Fibroblast of the conjunctiva (primary cell): Measurements from ENCODE around the gene PSME2.

Experiments used
- DNase-seq: peaks from one replicate; pipeline ENCODE4 v3.0.0-alpha.2; 2010; ENCODE audit warnings: low read depth

PSME2 gene

GRCh38 chr14:24093901-24094840 is 52.2 kb downstream of the PSME2 start, which contains the start of gene PCK2:
Gene PCK2, plus strand, starts transcription at chr14:24094311. Its CDS starts 95 bp downstream, at chr14:24094406.
- peak; percentile 96 for DNase-seq
